ENCODE measurements around the gene MTA3.
"Not testable (repeated sequence)": the region's sequence is repeated elsewhere in the genome, so short reads cannot be mapped to it uniquely, and the experiment has no call there.

Gene MTA3

DNA sequence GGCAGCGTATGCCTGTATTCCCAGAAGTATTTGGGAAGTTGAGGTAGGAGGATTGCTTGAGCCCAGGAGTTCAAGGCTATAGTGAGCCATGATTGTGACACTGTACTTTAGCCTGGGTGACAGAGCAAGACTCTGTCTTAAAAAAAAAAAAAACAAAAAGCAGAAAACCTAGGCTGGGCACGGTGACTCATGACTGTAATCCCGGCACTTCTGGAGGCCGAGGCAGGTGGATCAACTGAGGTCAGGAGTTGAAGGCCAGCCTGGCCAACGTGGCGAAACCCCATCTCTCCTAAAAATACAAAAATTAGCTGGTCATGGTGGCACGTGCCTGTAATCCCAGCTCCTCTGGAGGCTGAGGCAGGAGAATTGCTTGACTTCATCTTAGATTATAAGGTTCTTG, 46.4 kb downstream of the MTA3 start:
- DNase-seq: no peak

DNA sequence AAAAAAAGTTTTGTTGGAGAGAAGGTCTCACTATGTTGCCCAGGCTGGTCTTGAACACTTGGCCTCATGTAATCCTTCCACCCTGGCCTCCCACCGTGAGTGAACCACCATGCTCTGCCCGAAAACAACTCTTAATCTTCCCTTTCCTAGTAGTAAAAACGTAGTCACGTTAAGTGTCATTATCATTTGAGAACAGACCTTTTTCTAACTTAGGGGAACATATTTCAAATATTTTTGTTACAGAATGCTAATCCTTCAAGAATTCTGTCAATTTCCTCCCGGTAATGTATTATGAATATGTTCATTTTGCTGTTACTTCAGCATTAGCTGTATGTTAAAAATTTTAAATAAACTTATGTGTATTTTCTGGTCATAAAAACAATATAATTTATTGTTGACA, 49.7 kb downstream of the MTA3 start:
- DNase-seq: no peak

DNA sequence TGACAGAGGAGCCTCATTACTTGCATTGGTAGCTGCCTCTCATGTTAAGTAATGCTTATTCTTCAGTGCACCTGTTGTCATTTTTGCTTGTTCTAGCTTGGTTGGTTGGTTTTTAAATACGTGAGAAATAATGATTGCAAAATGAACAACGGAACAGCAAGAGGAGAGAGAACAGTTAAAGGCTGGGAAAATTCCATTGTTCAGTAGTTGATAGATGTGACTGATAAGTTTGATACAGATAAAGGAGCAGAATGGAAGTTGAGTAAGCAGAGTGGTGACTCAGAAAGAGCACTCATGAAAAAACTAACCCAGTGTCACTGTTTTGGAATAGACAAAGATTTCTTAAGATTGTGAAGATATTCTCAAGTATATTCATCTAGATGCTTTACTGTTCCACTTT, 50.5 kb downstream of the MTA3 start:
- peak; percentile 60 for DNase-seq

DNA sequence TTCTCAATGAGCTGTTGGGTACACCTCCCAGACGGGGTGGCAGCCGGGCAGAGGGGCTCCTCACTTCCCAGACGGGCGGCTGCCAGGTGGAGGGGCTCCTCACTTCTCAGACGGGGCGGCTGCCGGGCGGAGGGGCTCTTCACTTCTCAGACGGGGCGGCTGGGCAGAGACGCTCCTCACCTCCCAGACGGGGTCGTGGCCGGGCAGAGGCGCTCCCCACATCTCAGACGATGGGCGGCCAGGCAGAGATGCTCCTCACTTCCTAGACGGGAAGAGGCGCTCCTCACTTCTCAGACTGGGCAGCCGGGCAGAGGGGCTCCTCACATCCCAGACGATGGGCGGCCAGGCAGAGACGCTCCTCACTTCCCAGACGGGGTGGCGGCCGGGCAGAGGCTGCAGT, 53.2 kb downstream of the MTA3 start:
- not testable (repeated sequence) for DNase-seq

DNA sequence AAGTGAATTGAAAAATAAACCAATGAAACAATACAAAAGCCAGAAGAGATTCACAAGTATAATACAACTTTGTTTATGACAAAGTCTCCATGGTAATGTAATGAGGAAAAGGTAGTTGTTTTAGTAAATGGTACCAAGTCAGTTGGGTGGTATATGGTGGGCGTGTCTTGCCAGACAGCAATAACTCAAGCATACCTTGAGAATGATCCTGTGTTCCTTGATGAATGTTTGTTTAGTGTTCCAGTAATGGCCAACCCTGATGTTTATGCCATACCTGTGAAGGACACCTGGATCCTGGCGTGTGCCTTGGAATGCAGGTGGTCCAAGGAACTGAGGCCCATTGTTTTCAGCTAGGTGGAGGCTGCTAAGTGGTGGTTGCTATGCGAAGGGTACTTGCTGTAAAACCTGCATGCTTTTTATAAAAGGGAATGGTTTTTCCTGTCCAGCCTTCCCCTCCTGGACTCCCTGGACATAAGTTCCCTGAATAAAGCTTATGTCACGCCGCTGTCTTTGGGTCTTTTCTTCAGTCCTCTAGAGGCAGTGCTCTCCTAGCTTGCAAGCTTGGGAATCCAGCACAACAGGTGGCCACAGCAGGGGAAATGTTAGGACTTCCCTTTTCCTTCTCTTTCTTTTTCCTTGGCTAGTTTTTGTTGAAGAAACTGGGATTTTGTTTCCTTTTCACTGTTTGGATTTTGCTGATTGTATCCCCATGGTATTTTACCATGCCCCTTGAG, 54.7 kb downstream of the MTA3 start:
- no peak for DNase-seq

DNA sequence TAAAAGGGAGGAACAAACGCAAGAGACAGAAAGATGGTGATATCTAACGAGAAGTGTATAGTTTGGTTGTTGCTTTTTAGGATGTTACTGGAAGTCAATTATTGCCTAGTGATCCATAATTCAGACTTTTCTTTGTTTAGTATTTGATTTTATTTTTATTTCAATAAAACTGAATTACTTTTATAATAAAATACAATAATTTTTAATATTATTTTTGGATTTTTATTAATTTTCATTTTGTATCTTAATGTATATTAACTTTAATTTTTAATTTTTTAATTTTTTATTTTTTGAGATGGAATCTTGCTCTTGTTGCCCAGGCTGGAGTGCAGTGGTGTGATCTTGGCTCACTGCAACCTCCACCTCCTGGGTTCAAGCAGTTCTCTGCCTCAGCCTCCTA, 55.6 kb downstream of the MTA3 start:
- DNase-seq: no peak

DNA sequence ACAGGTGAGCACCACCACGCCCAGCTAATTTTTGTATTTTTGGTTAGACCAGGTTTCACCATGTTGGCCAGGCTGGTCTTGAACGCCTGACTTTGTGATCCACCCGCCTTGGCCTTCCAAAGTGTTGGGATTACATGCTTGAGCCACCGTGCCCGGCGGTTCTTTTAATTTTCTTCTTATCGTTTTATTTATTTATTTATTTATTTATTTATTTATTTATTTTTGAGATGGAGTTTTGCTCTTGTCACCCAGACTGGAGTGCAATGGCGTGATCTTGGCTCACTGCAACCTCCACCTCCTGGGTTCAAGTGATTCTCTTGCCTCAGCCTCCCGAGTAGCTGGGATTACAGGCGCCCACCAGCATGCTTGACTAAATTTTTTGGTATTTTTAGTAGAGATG, 59.6 kb downstream of the MTA3 start:
- not testable (repeated sequence) for DNase-seq

DNA sequence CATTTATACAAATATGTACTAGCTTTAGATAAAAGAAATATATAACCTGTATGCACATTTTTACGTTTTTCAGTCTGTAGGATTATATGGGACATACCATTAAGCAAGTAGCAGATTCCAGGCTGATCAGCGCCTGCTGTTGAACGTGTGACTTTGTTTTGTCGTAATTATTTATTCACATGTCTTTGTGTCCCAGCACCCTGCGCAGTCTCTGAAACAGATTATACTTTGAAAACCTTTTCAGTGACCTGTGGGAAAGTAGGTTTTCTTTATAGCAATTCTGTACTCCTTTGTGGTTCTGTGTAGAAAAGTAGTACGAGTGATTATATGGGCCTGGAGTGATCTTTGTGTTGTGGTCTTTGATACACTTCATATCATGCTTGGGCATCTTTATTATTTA, 68.5 kb downstream of the MTA3 start:
- no peak for DNase-seq

DNA sequence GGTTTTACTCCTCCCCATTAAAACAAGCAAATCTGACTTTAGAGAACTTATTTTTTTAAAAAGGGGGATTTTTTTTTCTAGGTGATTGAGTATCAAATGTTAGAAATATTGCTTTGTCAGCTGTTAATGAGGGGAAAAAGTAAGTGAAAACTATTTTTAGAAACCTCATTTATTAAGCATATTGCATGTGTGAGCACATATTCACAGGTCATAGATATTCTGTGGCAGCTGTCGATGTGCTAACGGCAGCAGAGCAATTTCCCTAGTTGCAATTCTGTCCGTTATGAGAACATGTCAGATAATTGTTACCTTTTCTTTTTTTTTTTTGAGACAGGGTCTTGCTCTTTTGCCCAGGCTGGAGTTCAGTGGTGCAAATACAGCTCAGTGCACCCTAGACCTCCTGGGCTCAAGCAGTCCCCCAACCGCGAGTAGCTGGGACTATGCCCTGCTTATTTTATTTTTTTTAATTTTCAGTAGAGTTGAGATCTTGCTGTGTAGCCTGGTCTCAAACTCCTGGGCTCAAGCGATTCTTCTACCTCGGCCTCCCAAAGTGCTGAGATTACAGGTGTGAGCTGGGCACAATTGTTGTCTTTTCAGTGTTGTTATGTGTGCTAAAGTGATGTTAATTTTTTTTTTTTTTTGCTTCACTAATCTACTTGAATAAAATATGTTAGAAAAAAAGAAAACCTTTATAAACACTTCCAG, 69.8 kb downstream of the MTA3 start:
- DNase-seq: no peak

DNA sequence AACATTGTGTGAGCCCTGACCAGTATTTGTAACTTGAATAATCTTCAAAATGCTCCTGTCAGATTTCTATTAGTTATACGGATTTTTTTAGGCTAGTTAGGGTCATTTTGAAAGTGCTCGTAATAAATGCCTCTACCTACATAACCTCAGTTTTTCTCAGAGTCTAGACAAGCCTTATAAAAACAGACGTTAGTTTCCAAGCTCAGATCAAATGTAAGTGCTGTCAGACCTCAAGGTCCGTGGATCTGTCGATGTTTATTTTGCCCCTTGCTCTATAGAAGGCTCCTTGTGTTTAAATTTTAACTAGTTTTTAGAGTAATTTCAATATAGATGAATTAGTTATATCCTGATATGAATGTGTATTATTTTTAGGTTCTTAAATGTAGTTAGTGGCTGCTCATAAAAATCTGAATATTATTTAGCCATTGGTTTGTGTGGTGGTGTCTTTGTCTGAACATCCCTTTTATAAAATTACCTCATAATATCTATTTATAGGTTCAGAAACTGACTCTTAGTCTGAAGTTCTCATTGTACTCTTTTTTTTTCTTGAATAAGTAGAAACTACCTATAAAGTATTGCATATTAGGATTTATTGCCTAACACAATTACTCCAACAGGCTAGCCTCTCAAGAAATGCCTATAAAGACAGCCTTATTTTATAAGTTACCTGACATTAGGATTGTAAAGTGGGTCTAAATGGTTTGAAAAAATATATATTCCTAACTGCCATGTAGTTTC, 71.1 kb downstream of the MTA3 start:
- DNase-seq: no peak

DNA sequence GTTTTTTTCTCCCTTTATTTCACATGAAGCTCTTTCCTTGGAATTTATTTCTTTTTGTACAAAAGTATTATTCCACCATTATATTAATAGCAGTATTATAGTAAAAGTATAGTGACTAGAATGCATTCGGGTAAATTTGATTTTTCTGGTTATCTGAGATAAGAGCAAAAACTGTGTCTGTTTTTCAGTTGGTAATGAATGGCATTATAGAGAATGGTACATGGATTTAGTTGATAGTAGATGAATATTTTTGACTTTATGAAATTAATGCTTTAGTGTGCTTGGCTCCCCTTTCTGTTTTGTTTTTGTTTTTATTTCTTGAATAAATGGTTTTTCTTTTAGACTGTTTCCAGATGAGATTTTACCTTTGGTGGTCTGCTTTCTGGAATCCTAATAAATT, 71.8 kb downstream of the MTA3 start:
- no peak for DNase-seq

DNA sequence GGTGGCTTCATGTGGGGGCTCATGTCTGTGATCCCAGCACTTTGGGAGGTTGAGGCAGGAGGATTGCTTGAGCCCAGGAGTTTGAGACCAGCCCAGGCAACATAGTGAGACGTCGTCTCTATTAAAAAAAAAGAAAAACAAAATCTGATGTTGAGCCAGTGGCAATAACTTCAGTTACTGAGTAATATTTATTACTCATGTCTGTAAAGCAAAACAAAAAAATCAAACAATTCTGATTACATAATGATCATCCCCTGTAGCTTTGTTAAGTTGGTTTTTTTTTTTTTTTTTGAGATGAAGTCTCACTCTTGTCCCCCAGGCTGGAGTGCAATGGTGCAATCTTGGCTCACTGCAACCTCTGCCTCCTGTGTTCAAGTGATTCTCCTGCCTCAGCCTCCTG, 73.9 kb downstream of the MTA3 start:
- not testable (repeated sequence) for DNase-seq

DNA sequence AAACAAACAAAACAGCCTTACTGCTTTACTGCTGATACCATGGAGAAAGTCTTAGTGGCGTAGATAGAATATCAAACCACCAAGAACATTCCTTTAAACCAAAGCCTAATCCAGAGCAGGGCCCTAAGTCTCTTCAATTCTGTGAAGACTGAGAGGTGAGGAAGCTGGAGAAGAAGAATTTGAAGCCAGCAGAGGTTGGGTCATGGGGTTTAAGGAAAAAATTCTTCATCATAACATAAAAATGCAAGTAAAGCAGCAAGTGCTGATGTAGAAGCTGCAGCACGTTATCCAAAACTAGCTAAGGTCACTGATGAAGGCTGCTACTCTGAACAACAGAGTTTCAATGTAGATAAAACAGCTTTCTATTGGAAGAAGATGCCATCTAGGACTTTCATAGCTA, 77.1 kb downstream of the MTA3 start:
- DNase-seq: no peak

DNA sequence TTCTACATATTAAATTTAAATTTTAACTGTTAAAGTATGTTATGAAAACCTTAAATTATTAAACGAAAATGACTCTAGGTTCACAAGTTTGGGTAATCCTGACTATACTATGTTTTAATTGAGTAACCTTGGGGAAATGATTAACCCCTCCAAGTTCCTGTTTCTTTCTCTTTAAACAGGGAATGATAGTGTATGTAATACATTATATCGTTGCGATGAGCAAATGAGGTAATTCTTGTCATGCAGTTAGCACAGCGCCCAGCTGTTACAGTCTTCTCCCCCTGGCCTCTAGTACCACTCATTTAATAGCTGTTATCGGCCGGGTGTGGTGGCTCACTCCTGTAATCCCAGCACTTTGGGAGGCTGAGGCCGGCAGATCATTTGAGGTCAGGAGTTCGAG, 80.4 kb downstream of the MTA3 start:
- no peak for DNase-seq

DNA sequence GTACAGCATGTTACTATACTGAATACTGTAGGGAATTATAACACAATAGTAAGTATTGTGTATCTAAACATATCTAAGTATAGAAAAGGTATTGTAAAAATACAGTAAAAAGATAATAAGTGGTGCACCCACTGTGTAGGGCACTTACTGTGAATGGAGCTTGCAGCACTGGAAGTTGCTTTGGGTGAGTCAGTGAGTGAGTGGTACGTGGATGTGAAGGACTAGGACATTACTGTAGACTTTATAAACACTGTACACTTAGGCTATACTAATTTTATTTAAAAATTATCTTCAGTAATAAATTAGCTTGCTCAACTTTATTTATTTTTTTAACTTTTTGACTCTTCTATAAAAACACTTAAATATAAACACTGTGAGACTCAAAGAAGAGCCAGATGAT, 82.6 kb downstream of the MTA3 start:
- no peak for DNase-seq

DNA sequence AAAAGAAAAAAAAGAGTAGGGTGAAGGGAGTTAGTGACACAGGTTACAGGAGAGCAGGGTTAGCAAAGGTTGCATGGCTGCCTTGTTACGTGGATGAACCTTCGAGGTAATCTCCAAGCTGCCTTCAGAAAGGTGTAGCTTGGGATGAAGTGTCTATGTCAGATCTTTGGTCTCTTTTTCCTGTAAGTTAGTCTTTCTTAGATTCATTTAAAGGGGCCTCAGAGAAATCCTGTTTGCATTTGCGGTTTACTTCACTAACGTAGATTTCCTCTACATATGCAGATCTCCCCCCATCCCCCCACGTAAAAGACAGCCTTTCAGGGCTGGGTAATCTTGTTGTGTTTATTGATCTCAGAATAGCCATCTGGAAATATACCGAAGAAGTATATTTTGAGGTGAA, 83.7 kb downstream of the MTA3 start:
- no peak for DNase-seq

DNA sequence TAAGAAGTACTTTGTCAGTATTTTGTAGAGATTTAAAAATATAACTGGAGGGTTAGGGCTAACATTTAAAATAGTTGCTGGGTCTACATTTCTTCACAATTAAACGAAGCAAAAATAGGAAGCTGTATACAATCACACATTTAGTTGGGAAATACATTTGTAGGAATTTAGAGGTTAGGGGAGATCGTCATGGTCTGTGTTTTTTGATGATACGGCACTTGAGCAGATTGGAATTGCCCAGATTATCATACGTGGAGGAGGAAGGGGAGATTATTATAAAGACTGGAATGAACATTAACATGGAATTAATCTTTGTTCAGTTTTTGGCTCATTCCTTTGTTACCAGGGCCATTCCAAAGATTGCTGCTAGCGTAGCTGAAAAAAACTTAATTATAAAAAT, 84.6 kb downstream of the MTA3 start:
- no peak for DNase-seq

DNA sequence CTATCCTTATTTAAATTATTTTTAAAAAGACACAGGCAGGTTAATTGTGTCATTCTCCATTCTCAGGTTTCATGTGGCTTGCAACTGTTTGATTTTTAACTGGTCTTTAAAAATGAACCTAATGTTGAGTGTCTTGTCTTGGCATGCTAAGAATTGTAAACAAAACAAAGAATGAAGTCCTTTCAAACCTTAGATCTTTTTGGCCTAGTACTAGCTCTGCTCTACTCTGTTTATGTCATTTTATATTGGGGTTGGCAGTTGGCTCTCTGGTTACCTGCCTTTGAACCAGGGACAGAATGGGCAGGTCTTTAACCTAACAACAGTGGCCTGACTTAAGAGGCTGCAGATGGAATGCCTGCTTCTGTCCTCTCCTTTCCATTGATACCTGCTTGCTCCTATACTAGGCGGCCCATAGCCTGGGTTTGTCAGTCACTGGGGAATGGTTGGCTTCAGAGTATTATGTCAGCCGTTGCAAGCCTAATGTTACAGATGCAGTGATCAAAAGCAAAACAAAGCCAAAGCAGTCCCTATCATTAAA, 85.5 kb downstream of the MTA3 start:
- no peak for DNase-seq

DNA sequence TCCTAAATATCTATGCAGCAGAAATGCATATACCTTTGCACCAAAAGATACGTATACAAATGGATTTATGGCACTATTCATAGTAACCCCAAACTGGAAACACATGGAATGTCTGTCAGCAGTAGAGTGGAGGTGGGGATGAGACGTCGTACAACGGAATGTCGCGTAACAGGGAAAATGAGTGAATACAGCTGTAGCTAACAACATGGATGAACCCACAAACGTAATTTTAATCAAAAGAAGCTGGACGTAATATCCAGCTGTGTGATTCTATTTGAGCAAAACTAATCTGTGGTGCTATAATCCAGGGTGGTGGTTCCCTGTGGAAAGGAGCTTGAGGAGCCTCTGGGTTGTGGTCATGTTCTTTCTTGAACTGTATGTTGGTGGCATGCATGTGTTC, 89.9 kb downstream of the MTA3 start:
- DNase-seq: no peak

DNA sequence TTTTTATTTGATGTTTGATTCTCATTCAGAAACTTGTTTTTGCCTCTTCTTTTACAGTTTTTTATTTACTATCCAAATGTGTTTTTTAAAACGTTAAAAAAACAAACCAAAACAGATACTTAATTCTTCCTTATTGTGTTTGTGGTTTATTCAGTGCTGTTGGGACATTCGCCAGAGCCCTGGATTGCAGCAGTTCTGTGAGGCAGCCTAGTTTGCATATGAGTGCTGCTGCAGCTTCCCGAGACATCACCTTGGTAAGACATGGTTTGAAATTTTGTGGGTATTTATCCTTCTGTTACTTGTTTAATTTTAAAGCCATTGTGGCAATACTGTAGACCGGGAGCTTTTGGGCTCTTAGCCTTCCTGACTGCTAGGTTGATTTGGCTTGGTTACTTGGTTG, 91.2 kb downstream of the MTA3 start:
- DNase-seq: no peak

DNA sequence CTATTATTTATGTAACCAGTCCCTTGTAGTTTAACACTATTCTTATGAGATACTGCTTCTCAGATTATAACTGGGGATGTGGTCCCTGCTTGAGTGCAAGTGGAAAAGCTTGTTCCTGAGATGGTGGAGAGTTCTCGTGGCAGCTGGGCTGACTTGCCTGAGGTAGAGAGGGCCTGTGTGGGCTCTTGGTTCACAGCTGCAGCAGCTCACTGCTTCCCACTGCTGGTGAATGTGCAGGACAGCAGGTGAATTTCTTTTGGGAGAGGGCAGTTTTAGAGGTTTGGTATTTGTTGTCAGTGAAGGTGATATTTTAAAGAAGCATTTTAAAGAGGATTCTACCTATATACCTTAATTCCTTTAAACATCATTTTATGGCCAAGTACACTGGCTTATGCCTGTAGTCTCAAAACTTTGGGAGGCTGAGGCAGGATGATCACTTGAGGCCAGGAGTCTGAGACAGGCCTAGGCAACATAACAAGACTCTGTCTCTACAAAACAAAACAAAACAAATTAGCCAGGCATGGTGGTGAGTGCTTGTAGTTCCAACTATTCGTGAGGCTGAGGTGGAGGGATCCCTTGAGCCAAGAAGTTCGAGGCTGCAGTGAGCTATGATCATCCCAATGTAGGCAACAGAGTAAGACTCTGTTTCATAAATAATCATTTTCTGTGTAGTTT, 94.8 kb downstream of the MTA3 start:
- DNase-seq: peak; percentile 46

DNA sequence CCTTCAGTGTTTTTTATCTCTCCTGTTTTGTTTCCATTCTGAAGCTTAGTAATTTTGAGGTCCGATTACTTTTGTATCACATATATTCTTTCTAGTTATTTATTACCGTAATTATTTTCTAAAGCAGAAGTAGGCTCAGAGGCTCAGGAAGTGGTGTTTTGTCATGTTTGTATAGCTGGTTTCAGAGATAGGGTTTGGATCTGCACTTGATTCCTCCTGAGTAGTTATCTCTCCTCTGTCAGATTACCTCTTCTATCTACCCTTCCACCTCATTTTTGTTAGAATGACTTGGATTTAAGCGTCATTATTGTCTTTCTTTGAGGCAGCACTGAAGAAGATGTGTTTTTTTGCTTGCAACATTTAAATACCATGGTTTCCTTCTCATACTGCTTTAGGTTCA, 95.4 kb downstream of the MTA3 start:
- DNase-seq: no peak

DNA sequence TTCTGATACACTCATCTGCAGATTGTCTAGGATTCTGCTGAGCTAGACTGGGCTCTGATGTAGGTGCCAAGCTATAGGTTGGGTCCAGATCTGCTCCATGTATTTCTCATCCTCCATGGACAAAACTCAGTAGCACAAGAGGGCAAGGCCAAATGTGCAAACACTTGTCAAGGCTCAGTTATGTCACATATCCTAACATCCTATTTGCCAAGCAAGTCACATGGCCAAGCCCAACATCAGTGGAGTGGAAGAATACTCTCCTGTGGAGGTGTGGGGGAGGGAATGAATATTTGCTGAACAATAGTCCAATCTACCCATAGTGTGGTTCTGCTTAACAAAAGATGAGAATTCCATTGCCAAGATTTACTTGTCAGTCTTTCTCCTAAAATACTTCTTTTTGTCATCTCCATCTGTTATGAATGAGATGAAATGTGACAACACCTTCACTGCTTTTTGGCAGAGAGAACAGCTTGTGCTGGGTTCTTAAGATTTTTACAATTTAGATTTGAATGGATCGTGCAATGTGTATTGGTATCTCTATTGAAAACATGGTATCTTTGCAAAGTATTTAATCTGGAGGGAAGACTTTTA, 105.7 kb downstream of the MTA3 start:
- DNase-seq: no peak

All from NCI-H226 (cell line).